Cardiac septum (tissue), 1 donor: ENCODE results near the gene NOD1. TPM values are rescaled to one million over a fixed set of nuclear protein-coding genes. Genes with fewer than 3 reads are reported as not detected.

ENCODE experiments used
- DNase-seq: peaks from one replicate; pipeline ENCODE4 v3.0.0-alpha.2; 2020; ENCODE audit warnings: low spot score
- intact Hi-C: fragments of 100-400 bp; cut with DNase I; formaldehyde crosslinking; loops from one replicate; pipeline ENCODE4 v1.14.0; 2022
- total RNA-seq: library from RNA; stranded (reverse); fragmentation: NEBNext Ultra II Directional; extraction: Animal tissue kit (Norgen Biotek cat#: 25700); gene quantifications from one replicate; pipeline ENCODE4 v1.2.1, GENCODE V29; 2021
- donor health status: DM: no; HTN: no; CAD: no.

Gene NOD1
- total RNA-seq, 1 donor from 2014 or later = 13.2 TPM

DNA sequence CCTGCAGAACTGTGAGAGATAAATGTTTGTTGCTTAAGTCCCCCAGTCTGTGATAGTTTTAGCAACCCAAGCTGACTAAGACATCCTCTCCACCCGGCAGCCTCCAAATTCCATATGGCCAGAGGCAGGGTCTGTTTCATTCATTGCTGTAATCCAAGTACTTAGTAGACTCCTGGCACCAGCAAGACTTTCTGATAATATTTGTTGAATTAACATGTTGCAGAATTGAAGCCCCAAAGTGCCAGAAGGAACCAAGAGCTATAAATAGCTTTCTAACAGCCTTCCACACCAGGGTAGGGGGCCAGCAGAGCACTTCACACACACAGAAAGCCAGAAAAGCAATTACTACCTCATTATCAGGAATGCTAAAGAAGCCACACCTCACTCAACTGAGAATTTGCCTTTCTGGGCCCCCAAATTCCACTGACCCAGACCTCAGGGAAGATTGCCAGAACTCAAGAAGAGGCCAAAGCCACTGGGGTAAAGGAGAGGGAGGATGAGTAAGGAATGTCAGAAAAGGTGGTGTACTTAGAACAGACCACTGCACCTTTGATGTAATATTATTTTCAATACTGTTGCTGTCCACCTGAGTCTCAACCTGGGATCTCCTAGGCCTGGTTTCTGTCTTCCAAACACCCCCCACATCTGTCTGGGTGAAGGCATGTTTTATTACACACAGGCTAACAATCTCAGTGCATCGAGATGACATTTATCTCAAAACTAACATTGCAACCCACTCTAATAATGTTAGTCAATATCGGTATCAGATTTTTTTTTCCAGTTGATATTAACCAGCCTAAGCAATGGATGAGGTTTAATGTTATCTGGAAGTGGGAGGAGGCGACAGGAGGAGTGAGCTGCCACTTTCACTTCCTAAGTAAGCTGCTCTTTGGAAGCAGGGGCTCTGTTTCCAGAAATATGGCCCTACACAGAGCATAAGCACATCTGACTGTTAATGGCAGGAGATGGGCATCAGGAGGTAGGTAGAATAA is 5.5 kb downstream of the NOD1 start:
- intact Hi-C loops = no loop called here

DNA sequence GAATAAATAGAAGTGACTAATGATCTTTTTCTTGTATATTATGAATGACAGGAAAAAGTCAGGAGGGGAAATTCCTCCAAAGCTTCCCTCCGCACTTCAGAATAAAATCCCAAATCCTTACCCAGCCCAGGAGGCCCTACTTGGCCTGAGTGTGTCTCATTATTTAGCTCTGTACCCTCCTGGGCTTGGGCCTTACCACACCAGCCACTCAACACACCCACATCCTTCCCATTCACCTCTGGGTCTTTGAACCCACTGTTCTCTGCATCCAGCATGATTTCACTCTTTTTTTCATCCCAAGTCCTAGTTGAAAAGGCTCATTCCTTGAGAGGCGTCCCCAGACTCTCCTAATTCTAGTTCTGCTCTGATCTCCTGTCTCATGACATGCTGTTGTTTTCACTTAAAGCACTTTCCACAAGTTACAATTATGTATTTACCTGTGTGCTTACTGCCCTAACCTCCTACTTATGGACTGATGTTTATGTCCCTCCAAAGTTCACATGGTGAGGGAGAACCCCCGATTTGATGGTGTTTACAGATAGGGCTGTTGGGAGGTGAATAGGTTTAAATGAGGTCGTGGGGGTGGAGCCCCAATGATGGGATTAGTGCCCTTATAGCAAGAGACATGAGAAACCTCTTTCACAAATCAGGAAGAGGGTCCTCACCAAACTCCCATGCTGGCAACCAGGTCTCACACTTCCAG is 6.4 kb downstream of the NOD1 start:
- intact Hi-C loops = no loop called here

More for the DNA sequence above, 5.5 kb downstream of the NOD1 start:
- no peak for DNase-seq

DNA sequence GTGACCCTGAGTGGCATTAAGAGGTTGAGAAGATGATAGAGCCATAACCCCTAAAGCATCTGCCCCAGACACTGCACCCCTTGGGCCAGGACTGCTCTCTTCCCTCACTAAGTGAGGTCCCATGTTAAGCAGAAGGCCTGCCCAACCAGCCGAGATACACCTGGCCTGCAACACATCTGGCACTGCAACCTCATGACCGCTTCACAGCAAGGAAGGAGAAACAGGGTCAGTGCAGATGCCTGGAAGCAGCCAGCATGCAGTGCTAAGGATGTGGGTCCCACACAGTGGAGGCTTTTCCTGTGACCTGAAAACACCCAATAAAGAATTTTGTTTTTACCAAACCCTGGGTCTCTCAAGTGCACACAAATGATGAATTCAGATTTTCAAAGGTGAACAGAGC is 7.4 kb downstream of the NOD1 start:
- intact Hi-C loops = no loop called here
- DNase-seq = no peak

More for the DNA sequence above, 6.4 kb downstream of the NOD1 start:
- no peak for DNase-seq

DNA sequence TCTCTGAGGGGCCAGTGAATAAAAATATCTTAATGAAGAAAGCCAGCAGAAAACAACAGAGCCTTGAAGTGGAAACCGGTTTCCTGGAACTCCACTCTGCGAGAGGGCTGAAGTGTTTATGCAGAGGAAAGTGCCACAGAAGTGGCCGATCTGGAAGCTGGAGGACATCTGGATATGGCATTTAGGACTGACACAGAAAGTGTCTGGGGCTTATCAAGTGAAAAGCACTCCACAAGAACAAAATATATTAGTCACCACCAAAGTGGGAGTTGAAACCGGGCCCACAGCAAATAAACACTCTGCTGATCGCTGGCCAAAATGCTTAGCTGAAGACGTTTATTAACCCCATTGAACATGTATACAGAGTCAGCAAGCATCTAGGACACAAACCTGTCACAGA is 7.8 kb downstream of the NOD1 start:
- no peak for DNase-seq
- intact Hi-C loops = loop anchor here (1.0 kb wide), 1 partner anchor 8 kb away; the partner anchor contains the start of gene NOD1

DNA sequence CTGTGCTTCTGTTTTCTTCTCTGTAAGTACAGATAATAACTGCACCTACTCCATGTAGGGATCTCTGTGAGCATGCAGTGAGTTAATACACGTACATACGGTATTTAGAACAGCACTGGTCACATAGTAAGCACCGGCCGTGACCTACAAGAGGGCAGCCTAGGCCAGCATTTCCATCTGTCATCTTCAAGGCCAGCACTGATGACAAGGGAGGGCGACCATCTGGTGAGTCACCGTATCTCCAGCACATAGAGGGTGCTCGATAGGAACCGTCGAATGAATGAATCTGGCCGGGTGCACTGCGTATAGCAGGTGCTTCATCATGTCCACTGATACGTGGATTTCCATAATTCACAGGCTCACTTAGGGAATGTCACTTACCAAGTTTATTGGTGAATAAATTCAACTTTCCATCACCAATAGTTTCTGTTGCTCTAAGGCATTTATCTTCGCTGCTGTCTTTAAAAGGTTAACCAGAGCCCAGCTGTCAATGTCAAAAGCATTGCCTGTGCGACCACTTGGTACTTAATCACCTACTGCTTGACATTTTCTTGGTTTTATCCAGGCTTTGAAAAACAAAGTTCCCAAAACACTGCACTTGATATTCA is 8.3 kb downstream of the NOD1 start:
- intact Hi-C loops = loop anchor here (1.0 kb wide), 1 partner anchor 8 kb away; the partner anchor contains the start of gene NOD1

DNA sequence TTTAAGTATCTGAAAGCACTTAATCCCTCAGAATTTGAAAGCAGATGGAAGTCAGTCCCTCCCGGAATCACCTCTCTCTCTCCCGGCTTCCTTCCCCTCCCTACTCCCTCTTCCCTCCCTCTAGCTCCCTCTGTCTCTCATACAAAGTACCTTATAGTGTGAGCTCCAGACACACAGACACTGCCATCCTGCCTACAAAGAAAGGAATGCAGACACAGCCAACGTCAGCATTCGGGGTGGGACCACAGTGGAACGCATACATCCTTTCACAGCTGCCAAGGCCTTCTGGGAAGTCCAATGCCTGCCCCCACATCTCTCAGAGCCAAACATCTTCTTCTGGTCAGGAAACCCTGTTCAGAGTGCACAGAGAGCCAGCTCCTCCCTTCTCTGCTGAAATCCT is 9.3 kb downstream of the NOD1 start:
- intact Hi-C loops = no loop called here
- peak; percentile 91 for DNase-seq

More for the DNA sequence above, 8.3 kb downstream of the NOD1 start:
- no peak for DNase-seq

DNA sequence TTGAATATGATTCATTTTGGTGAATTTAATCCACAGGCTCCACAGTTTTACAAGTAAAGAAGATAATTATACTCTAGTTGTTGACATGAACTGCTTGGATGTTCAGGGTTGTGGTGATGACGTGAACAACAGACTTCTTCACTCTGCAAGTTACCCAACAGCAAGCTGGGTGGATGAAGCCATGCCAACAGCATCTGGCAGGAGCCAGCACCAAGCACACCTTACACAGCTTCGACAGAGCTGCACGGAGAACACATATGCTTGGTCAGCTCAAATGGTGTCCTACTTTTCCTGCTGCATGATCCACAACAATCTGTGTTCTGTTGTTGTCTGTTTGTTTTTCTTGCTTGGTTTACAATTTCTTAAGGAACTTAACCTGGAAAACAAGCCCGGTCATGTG is 9.8 kb downstream of the NOD1 start:
- DNase-seq = no peak
- intact Hi-C loops = no loop called here

DNA sequence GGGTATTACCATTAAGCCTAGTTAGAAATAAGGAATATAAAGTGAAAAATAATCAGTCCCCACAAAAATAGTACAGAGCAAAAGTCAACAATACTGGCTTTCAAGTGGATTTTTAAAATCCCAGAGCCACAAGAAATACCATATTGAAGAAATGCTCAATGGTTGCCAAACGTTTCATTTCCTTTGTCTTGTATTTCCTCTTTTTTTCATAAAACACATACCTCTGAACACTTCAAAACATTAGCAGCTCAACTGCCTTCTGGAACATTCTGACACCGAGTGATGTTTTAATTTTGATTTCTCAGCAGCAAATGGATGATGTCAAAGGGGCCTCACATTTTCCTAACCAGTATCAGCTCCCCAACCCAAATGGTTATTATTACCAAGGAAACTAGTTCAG is 10.5 kb downstream of the NOD1 start:
- no peak for DNase-seq
- intact Hi-C loops = no loop called here

DNA sequence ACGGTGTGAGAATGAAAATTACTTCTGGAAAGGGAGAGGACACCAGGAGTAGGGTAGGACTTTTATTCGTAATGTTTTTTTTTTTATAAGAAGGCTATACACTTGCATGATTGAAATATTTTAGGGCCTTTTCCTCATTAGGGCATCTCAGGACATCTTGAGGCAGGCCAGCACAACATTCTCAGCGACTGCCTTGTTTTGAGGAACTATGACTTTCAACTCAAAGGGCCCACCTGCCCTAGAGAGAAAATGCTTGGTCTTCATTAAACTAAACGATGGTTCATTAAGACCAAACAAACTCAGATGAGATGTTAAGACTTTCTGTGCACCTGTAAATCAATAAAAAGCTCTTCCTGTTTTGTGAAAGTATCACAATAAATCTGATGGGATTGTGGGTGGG is 11.3 kb downstream of the NOD1 start:
- intact Hi-C loops = no loop called here
- DNase-seq = no peak

DNA sequence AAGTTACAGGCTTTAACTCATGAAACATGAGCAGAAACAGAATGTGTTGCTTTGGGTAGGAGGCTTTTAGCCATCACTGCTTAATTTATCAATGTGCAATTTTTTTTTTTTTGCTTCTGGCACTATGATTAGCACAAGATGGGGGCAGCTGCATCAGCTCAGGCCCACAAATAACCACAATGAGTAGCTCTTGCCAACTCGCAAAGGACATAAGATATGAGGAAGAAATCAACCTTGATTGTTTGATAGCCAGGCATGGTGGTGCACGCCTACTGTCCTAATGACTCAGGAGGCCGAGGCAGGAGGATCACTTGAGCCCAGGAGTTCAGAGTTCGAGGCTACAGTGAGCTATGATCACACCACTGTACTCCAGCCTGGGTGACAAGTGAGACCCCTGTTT is 12.3 kb downstream of the NOD1 start:
- intact Hi-C loops = no loop called here
- DNase-seq = no peak

DNA sequence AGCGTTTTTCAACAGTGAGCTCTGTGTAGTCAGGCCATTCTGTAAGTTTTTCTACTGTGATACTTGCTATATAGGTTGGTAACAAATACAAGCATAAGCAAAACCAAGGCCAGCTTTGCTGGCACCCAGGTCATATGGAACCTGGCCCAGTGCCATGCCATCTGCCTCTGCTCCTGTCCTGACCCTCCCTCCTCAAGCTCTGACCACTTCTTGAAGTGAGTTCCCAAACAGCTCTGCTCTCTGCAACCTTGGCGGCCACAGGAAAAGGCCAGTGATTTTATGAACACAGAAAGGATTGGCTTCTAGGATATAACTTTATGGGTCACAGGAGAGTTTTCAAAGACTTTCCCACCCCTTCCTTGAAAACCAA is 12.8 kb downstream of the NOD1 start:
- intact Hi-C loops = no loop called here

DNA sequence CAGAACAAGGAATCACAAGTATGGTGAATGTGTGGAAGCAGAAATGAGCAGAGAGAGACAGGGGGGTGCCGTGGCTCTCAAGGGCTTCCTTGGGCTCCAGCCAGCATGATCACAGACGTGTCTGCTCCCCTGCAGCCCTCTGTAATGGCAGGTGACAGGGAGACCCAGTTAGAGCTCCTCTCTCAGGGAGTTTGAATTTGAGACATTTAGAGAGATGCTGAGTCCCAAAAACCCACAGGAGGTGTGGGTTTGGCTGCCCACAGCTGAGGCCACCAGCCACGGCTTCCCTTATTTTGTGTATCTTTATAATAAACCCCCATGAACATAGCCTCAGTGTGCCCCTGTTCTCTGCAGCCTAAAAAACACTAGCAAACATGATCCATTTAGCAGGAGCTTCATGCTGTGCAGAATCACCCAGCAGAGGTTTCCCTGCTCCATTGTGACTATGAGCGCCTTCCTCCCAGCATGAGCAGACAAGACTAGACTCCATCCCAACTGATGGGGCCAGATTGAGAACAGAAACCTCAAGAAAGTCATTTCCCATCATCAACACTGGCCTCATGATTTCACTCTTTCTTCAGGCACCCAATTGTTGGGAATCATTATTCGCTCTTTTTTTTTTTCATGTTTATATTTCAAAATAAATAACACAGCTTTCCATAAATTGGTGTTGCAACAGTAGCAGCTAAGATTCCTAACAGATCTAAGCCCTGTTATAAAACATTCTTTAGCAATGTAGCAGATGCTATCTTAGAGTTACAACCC is 13.4 kb downstream of the NOD1 start:
- intact Hi-C loops = no loop called here
- DNase-seq = peak; percentile 43

More for the DNA sequence above, 12.8 kb downstream of the NOD1 start:
- no peak for DNase-seq

DNA sequence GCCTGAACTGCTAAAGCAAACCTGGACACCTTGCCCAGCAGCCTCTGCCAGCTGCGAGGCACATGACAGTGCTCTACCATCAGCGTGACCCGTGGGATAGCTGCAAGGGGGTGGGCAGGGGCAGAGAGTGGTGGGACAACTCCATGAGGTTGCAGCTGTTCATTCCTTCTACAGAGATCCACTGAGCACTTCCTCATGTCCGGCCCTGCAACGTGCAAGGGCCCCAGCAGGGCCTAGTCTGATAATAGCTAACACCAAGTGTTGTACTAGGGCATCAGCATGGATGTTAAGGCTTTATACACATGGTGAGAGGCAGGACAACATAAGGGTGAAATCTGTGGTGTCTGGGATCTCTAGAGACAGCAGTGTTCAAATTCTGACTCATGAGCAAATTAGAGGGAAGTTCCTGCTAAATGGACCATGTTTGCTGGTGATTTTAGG is 14.3 kb downstream of the NOD1 start:
- peak; percentile 66 for DNase-seq

DNA sequence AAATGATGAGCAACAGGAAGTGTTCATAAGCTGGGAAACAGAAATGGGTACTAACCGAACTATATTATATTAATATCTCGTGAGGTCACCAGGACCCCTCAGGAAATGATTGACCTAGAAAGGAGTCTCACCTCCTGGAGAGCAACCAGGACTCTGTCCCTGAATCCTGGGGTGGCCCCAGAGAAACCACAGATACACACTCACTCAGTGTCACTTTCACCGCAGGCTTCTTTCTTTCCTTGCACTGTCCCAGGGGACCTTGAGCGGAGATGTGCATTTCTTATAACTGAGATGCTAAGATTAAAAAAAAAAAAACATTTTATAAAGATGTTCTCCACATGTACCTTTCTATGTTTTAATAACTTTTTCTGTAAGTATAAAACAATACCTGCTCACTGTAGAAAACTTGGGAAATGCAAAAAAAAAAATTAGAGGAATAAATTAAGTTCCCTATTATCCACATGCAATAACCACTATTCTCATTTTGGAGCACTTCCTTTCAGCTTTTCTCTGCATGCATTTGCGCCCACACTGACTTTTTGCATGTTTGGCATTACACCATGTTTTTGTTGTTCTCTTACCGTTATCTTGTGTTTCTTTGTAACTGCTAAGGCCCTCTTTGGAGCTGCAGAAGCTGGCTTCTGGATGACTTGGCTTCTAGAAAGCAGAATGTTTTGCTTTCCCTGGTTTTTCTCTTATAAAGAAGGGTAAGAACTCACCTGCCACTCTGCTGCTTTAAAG is 15.0 kb downstream of the NOD1 start:
- no peak for DNase-seq

More for the DNA sequence above, 14.3 kb downstream of the NOD1 start:
- intact Hi-C loops = no loop called here

DNA sequence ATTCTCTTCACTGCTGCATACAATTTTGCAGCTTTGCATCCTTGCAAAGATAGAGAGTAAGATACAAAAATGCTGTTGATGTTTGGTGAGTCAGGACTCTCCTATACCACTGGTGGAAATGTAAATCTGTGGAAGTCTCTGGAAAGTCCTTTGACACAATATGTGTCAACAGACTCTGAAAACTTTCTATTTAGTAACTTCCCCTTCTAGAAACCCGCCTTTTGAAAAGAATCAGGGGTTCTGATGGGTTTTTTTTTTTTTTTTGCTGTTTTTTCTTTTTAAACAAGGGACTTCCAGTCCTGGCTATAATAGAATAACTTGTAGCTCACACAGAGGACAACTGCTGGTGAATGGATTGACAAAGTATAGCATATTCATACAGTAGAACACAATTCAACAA is 16.4 kb downstream of the NOD1 start:
- intact Hi-C loops = no loop called here

More for the DNA sequence above, 15.0 kb downstream of the NOD1 start:
- intact Hi-C loops = no loop called here

DNA sequence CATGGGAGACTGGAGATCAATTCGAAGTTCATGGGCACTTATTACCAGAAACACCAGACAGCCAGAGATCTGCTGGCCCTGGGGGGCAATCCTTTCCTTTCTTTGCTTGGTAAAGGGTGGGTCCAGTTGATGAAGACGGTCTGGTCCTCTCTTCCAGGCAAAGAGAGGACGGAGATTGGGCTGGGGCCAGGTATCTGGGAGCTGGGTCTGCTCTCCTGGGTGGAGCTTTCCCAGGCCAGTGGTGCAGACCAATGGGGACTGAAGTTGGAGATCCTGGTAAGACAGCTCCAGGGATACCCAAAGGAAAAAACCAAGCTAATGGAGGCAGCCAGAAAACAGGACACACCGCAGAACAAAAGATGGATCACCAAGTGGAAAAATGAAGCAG is 18.3 kb downstream of the NOD1 start:
- intact Hi-C loops = no loop called here

More for the DNA sequence above, 16.4 kb downstream of the NOD1 start:
- DNase-seq = no peak

DNA sequence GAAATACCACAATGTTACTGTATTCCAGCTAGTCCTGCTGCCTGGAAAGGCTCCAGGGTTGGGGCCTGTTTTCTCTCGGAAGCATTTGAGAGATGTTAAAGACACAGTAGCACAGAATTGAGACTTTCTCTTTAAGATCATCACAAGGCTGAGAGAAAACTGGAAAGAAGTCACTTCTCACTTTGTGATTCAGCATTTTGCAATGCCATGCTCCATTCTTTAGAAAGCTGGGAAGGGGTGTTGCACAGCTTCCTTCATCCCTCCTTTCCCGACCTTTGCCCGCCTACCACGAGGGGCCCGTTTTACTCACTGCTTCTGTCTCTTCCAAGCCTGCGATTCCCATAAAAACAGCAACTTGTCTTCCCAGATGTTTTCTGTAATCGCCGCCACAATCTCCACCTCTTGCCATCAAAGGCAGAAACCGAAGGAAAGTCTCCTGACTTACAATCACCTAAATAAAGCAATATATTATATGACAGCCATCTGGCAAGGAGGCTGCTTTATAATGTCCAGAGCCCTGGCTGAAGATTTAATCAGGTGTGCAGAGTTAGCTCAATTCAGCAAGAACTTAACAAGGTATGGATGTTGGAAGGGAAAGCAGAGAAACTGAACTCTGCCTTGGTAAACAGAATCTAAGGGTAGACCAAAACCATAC is 18.9 kb downstream of the NOD1 start:
- no peak for DNase-seq
- intact Hi-C loops = no loop called here

More for the DNA sequence above, 18.3 kb downstream of the NOD1 start:
- DNase-seq = no peak

DNA sequence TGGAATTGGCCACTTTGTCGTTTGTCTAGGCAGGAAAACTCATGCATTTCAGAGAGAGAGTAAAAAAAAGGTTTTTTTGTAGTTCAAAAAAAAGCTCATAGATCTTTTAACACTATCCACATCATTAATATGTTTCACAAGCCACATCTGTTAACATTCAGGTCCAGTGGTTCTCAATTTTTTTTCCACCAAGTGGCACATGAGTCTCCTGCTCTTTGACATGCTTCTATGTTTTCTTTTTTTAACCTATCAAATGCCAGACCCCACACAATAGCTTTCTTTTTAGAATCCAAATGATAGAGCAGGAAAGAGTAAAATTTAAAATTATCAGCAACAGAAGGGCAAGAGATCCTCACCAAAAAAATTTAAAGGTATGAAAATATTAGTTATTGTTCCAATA is 20.3 kb downstream of the NOD1 start:
- intact Hi-C loops = no loop called here
- DNase-seq = no peak
